CD1c-positive myeloid dendritic cell (primary cell): ENCODE measurements around the gene ELMO1.

Experiments
- DNase-seq: peaks from one replicate; pipeline ENCODE4 v3.0.0-alpha.2; 2016; ENCODE audit errors: extremely low spot score

The ELMO1 gene

DNA sequence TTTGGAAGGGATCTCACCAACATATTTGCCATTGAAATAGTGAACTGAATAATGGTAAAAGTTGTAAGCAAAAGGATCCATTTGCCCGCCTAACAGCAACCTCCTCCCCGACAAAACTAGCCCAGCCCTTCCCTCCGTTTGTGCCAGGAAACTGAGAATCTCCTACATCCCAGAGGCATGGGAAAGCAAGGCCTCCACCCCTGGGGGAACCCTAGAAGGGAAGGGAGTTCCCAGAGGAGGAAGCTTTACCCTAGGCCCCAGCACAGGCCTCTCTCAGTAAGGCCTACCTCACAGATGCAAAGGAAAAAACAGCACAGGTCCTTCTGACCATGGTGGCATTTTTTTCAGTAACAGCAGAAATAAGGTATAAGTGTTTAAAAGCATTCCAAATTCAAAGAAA is 229.7 kb downstream of the ELMO1 start:
- DNase-seq, result no peak

DNA sequence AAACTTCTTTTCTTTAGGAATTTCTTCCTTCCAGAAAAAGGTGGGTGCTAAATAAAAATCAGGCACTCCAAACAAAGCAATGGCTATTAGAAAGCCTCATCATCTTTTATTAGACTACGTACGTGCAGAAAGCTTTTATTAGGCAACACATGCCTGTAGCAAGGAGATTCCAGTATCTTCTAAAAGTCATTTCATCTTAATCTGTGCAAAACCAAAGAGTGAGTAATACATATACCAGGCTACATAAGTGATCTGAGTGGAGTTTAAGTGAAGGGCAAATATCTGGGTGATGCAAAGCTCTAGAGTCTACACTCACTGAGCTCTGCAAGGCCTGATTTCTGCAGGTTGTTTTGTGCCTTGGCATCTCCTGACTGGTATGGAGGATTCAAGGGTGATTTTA is 231.7 kb downstream of the ELMO1 start:
- no peak for DNase-seq

DNA sequence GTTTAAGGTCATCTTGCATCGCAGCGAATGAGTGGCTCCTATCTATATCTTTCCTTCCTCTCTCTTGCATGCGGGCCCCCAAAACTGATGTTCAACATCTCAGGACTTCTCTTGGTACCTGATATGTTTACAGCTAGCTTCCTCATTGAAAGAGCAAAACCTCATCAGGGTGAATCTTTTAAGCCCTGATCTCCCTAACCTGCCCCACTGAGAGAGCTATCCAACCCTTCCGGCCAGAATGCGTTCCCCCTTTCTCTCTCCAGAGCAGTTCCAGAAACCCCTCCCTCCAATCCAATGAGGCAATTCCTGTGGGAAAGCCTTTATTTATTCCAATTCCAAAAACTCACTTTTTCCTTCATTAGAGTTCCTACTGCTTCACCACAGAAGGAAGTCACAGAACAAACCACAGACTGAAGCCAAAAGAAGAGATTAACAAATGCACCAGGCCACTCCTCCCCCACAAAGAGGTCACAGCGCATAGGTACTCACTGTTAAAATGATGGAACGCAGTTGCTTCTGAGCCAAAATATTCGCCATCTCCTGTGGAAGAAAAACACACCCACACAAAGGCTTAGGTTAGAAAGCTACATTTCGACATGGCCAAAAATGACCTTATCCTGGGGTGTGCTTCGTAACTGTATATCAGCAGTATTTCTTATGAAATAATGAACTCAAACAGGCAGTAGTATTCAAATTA is 232.4 kb downstream of the ELMO1 start:
- DNase-seq, result no peak

DNA sequence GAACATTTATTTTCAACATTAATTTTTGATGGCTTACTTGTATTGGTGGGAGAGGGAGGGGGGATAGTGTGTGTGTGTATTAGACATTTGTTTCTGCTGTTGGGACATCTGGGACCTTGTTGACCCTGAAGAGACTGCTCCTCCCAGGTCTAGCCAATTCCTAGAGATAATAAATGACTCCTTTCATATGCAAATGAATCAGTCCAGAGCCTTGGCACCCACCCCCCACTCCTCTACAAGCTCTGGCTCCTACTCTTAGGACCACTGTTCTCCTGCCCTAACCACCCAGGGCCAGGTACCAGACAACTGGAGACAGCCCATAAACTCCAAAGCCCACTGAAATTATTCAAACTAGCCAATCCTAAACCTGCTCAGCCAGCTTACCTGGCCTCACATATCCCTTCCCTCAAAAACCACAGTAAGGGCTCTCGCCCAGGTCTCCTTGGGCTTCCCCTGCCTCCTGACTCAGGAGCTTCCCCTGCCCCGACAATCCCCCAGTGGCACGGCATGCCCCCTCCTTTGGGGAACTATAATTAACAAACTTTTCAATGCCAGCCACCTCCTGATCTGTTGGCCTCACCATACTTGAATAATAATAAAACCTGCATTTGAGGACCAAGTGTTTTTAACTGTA is 233.3 kb downstream of the ELMO1 start:
- DNase-seq, result no peak

DNA sequence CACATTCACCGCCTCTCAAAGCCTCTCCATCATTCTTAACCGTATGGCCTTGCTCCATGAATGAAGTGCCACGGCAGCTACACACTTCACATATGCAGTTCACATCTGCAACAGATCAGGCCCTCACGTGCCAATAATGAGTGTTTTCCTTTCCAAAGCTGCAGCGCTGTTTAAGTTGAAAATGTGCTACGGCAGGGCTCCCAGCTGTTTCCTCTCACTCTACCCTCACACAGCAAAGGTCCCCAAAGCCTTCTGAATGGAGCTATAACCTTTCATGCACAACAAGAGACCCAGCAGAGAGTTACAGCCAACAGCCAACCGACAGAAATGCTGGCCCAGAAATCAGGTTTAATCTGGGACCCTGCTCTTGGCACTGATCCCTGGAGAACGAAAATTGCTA is 236.1 kb downstream of the ELMO1 start:
- no peak for DNase-seq

DNA sequence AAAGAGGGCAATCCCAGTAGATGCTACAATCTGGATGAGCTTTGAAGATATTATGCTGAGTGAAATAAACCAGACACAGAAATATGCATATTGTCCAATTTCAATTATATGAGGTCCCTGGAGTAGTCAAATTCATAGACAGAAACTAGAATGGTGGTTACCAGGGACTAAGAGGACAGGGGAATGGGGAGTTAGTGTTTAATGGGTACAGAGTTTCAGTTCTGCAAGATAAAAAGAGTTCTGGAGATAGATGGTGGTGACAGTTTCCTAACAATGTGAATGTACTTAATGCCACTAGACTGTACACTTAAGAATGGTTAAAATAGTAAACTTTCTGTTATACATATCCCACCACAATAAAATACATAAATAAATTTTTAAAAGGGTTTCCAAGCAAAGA is 236.6 kb downstream of the ELMO1 start:
- no peak for DNase-seq

DNA sequence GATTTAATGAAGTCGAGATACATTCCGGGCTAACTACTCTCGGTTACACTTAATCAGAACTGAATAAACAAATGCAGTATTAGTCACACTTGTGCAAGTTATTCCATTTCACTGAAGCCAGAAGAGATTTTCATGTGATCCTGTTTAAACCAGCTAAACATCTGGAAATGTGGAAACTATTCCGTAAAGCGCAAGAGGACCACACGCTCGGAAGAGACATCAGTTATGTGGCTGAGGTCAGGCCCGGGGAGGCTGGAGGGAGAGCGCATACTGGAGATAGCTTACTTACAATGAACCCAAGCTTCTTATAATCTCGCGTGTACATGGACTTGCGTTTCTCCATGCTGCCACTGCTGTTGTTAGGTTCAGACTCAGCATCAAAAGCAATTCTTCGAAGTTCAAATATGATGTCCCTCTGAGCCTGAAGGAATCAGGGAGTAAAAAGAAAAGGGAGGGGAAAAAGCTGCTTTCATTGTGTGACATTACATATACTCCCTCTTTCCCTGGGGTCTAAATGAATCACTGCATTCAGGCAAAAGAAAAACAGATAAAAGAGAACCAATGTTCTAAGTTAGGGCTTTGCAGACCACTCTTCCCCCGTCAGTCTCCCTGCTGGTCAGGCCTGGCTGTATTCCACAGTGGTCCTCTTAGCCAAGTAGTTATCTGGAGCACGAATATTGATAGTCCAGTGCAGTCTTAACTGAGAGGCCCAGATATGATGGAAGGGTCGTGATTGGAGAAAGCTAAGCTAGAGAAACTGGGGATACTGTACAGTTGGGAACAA is 237.4 kb downstream of the ELMO1 start:
- no peak for DNase-seq

DNA sequence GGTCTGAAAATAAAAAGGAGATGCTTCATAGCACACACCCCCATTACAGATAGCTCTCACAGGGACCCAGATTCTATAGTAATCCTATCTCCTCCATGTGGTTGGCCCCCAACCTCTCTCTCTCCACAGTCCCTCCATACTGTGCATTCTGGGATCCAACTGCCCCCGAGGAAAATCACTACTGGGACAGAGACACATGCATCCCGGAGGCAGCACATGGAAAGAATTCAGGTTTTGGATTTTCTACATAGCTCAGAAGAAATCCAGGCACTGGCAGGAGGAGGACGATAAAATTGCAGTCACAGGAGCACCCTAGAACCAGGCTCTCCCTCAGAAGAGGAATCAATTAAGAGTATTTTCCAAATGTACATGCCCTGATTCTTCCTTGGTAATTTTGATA is 239.5 kb downstream of the ELMO1 start:
- DNase-seq, result no peak

DNA sequence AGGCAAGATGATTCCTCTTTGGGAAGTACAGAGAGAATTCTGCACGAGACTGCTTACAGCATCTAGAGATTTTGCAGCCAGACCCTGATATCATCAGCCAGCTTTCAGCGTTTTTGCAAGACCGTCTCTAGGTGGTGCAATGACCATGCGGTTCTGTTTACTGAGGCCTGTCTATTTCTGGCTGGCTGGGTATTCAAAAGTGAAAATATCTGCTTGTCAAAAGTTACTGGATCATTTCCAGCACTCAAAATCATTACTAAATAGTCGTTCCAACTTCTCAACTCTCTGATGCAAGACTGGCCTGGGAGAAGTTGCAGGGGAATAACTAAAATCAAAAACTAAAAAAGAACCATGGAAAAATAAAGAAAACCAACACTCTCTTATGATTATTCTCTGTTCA is 240.1 kb downstream of the ELMO1 start:
- peak; percentile 49 for DNase-seq

DNA sequence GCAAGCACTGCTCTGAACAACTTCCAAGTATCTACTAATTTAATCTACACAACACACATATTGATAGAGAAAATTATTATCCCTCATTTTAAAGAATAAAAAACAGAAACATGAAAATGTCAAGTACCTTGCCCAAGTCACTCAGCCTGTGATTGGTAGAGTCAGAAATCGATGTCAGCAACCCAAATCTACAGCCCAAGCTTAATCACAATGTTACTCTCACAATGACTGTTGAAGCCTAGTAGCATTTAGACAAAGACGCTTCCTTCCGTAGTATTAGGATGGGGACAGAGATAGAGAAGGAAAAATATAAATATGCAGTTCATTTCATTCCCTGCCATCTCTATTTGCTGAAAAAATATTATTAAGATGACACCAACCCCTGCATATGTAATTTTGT is 242.5 kb downstream of the ELMO1 start:
- DNase-seq, result no peak

DNA sequence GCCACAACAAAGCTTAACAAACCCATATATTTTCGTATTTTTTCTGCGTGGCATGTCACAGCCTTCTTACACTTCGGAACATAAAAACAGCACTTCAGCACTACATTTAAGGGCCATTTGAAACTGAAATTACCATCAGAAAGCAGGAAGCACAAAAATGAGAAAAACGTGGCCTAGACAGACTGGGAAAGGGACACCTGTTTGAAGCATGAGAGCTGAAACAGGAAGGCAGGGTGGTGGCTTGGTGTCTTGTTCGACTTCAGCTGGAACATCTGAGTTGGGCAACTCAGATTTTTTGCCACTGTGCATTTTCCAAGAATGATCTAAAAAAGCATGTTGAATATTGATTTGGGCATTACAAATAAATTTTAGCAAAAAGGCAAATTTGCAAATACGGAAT is 243.2 kb downstream of the ELMO1 start:
- no peak for DNase-seq

DNA sequence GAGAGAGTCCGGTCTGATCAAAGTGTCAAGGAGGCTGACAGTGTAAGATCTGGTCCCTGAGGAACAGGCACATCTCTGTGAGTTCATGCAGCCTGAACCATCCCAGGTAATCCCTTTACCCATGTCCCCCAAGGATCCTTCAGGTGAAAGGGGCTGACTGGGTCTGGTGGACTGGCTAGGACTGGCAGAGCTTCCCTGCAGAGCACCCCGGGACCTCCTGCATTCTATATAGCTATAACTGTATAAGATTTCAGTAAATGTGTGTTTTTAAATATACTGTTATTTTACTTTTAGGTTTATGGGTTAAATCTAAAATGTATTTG is 246.8 kb downstream of the ELMO1 start:
- DNase-seq, result no peak

DNA sequence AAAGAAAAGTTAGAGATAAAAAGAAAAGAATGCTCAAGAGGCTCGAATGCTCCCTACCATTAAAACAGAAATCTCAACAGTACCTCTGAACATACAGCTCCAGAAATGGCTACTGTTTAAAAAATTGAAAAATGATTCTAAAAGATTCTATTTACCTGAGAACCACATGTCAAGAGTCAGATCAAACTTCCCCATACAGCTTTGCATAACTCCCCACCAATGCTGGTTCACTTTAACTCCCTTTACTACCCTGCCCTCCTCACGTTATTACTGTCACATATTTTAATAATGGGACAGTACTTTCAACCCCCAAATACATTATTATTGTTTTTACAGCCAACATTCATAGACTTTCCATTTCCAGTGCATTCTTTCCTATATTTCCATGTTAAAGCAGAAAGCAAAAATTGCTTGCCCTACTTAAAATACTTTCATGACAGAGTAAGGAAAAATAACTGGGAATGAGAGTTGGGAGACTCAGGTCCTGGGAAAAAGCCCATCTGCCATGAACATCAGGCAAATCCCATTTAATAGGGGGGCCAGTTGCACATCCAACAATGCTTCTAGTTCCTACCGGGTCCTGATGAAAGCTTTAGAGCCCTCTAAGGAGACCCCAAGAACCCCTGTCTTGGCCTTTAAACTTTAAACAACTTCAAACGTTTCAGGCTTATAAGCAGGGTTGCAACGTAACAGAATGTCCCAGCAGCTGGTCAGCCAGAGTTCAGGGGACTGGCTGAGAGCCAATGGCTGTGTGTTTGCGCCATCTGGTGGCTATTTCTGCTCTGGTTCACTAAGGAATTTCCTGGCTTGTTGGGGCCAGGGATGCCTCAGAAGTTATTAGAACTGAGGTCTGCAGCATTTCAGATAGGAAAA is 247.4 kb downstream of the ELMO1 start:
- DNase-seq, result peak; percentile 65

DNA sequence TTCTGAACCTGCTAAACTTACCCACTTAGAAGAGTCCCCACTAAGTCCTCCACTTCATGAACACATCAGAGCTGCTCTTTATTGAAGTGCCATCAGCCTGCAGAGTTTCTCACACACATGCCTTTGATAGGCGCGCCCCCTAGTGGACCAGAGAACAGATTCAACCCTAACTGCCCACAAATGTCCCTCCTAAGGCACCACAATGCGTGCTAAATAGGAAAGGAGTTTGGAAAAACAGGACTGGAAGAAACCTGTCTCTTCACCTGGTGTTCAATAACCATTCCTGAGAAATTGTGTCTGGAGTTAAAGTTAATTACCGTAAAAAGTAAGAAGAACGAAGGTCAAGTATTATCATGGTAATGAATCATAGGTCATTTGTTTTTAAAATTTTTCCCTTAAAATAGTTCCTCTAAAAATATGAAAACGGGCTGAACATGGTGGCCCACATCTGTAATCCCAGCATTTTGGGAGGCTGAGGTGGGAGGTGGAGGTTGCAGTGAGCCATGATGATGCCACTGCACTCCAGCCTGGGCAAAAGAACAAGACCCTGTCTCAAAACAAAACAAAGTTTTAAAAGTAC is 249.7 kb downstream of the ELMO1 start:
- peak; percentile 74 for DNase-seq

DNA sequence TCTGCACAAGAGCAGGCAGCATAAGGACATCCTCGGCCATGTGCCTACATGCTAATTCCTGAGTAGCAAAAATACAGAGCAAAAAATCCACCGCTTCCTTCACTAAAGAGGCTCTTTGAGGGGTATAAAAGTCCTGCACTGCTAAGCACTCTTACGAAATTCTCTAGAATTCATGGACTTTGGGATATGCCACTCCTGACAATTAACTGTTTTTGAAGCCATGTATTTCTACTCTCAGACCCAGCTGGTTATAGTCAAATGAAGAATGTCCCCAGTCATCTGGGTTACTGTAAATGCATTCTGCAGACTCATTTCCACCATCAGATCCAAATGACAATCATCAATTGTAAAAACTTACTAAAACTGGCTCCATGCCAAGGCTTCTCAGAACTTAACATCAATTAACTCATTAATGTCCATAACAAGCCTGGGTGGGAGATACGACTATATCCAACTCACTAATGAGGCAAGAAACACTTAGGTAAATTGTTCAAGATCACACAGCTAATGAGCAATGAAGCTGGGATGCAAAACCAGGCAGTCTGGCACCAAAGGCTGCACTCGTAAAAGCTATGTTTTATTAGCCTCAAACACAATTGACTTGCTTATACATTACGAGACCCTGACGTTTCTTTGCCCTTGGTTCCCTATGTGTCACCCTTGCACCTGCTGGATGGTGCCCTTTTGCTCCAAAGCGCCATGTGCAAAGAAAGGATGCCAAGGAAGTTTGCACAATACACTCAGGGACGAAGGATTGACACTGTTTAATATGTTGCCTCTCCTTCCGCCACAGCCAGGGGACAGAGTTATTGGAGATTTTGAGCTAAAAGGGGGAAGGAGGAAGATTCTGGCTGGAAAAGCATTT is 250.4 kb downstream of the ELMO1 start:
- no peak for DNase-seq

DNA sequence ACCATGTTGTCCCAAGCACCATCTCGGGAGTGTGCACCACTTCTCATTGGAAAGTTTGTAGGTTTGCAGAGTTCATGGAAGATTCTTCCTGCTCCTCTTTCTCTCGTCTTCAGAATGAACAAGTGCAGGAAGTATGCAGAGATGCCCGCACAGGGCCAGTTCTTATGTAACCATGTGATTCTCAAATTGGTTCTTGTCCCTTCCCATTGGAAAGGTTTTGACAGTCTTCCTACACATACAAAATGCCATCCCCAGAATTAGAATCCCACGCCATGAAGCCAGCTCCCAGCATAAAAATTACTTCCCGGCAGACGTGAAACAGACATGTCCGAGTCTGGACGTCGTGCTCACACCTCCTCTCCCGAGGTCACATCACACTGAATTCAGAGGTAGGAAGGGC is 251.6 kb downstream of the ELMO1 start:
- DNase-seq, result no peak

DNA sequence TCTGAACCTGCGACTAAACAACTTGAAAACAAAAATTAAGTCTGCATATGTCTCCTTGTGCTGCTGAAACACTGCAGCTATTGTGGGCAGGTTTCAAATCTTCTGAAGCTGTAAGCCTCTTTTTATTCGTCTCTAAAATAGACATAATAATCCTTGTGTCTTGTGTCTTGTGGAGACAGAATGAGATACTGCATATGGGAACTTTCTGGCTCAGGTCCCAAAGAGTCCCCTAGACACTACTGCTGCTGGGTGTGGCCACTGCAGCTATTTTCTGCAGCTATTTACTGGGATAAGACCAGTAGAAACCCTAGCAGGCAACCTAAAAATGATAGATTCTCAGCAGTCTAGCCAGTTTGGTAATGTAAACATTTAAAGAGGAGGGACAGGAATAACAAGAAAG is 252.0 kb downstream of the ELMO1 start:
- no peak for DNase-seq

DNA sequence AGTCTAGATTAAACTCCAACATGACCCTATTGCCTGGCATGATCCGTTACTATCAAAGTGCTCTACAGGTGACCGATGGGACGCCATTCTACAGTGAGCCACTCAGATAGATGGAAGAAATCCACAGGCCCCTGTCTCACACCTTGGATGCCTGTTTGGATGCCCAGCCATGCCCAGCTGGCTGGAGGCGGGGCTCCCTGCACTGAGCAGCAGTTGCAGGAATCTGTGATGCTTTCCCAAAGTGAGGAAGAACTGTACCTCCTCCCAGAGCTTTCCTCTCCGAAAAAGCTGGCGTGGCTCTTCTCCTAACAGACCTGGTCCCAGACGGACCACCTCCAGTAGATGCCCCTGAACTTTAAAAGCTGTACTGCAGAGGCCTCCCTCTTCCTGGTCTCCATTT is 253.3 kb downstream of the ELMO1 start:
- no peak for DNase-seq

DNA sequence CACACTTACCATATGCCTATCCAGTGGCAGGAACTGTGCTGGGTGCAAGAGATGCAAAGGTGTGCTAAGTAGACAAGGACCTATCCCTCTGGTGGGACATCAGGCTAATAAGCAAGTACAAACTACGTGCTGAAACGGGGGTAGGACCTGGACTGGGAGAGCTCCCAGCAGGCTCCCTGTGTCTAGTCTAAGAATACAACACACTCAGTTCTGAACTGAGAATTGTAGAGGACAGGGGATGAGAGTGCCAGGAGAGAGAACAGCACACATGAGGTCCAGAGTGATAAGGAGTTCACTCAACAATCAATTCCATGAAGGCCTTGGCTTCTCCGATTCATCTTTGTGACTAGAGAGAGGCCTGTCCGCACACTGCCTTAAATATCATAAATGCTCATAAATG is 253.7 kb downstream of the ELMO1 start:
- DNase-seq, result no peak

DNA sequence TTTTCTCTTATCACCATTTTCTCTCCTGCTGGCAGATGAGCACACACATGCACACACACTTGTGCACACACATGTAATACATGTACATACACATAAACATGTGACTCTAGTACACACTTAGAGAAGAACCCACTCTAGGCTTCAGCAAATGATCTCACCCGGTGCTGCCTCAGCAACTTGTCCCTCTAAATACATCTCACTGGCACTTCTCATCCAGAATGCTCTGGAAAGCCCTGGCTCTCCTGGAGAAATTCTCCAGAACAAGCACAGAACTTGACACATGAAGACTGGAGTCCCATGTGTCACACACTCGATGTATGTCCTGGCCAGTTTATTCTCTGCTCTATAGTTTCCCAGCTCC is 254.9 kb downstream of the ELMO1 start:
- no peak for DNase-seq
